Measurements from ENCODE around the gene ITPR3. TPM values are rescaled to one million over a fixed set of nuclear protein-coding genes. Genes with fewer than 3 reads are reported as not detected.

ITPR3 gene
- total RNA-seq, 4 donors from 2014 or later: 139 to 250 (median 182) TPM

DNA sequence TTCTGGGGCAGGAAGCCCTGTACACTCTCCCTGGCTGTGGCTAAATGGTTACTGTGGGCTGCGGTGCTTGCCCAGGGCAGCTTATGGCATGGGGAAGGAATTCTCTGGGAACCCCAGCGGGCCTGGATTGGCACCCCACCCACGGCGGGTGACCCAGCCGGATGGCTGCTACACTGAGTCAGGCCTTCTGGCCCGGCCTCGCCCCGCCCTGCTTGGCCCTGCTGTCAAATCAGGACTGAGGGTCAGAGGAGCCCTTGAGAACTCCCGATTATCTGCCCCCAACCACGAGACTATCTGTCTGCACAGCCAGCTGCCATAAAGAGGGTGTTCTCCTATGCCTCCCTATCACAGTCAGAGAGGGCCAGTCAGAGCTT is 7.3 kb upstream of the ITPR3 start:
- H3K4me3 ChIP-seq: no peak overlapping the region
- no peak for TF ChIP-seq POLR2A (IDR thresholded peaks at IDR 0.05)
- TF ChIP-seq, protein P1, sequence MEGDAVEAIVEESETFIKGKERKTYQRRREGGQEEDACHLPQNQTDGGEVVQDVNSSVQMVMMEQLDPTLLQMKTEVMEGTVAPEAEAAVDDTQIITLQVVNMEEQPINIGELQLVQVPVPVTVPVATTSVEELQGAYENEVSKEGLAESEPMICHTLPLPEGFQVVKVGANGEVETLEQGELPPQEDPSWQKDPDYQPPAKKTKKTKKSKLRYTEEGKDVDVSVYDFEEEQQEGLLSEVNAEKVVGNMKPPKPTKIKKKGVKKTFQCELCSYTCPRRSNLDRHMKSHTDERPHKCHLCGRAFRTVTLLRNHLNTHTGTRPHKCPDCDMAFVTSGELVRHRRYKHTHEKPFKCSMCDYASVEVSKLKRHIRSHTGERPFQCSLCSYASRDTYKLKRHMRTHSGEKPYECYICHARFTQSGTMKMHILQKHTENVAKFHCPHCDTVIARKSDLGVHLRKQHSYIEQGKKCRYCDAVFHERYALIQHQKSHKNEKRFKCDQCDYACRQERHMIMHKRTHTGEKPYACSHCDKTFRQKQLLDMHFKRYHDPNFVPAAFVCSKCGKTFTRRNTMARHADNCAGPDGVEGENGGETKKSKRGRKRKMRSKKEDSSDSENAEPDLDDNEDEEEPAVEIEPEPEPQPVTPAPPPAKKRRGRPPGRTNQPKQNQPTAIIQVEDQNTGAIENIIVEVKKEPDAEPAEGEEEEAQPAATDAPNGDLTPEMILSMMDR (IDR thresholded peaks at IDR 0.05): no peak
- H3K9me3 ChIP-seq: no peaks in the 10 kb centered on the region
- no peak for DNase-seq
- H3K27ac ChIP-seq: no peak overlapping the region
- no peaks in the 10 kb centered on the region for H3K36me3 ChIP-seq
- no peaks in the 10 kb centered on the region for H3K27me3 ChIP-seq
- H3K4me1 ChIP-seq: peaks cover 0 to 8% (median 0%) of the 10 kb centered on the region in 4 donors

DNA sequence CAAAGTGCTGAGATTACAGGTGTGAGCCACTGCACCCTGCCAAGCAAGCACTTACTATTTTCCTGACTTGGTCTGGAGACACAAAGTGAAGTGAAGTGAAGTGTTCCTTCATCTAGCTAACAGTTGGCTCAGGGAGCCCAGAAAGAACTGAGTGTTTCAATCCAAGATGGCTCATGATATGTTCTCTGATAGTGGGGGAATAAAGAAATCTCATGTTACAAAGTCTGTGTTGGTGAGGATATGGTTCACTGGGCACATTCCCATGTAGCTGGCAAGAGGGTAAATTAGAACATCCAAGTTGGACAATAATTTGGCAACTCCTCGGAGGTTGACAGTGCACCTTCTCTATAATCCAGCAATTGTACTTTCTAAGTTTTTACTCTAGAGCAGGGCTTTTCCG is 5.0 kb upstream of the ITPR3 start:
- Histone ChIP-seq H3K36me3 (no peaks in the 10 kb centered on the region), H3K9me3 (no peaks in the 10 kb centered on the region), H3K27ac (no peak overlapping the region), H3K27me3 (no peaks in the 10 kb centered on the region), H3K4me1 (peaks cover 0 to 14% (median 0%) of the 10 kb centered on the region in 4 donors), H3K4me3 (no peak overlapping the region)
- DNase-seq: no peak
- TF ChIP-seq, protein P1 (IDR thresholded peaks at IDR 0.05): no peak
- no peak for TF ChIP-seq POLR2A (IDR thresholded peaks at IDR 0.05)

DNA sequence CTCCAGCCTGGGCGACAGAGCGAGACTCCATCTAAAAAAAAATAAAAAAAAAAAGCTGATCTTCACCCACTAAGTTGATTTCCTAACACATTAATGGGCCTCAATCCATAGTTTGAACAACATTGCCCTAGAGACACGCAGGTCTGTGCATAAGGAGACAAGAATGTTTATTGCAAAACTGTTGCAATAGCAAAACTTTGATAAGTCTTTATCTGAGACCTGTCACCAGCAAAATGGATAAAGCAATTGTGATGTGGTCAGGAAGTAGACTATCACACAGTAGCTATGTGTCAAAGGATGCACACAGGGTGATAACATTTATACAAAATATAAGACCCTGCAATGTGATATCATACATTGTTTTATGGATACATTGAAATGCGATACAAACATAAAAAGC is 4.2 kb upstream of the ITPR3 start:
- Histone ChIP-seq H3K27ac (no peak overlapping the region), H3K4me1 (peaks cover 0 to 14% (median 0%) of the 10 kb centered on the region in 4 donors), H3K36me3 (no peaks in the 10 kb centered on the region), H3K9me3 (no peaks in the 10 kb centered on the region), H3K4me3 (no peak overlapping the region), H3K27me3 (no peaks in the 10 kb centered on the region)
- TF ChIP-seq POLR2A (IDR thresholded peaks at IDR 0.05): no peak
- TF ChIP-seq, protein P1 (IDR thresholded peaks at IDR 0.05): no peak
- DNase-seq: no peak

DNA sequence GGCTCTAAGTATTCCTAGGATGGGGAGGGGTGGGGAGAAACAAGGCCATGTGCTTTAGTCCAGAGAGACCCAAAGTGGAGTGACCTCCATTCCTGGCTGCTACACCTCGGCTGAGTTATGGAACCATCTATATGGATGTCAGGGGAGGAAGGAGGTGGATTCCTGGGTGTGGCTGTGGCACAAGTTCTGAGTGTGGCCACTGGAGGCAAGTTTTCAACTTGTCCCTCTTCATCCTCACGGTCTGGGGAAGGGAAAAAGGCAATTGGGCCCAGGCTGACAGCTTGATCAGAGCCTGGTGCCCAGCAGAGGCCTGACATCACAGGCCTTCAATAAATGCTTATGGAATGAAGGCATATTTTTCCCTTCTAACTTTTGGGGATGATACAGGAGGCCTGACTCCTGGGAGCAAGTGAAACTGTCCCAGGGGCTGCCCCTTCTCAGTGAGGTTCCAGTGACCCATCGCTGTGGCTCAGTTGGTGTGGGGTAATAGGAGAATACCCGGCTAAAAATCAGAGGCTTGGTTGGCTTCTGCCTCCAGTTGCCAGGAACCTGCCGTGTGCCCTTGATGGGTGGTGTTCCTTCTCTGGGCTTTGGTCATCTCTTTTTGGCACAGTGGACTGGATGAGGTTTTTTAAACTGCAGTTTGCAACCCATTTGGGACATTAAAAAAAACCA is 1.8 kb upstream of the ITPR3 start:
- no peak for DNase-seq
- no peak overlapping the region for H3K4me3 ChIP-seq
- H3K9me3 ChIP-seq: no peaks in the 10 kb centered on the region
- no peaks in the 10 kb centered on the region for H3K27me3 ChIP-seq
- peak overlapping the region in 3 of 4 donors; percentile 93 to 95 (median 95) for H3K27ac ChIP-seq
- no peak for TF ChIP-seq POLR2A (IDR thresholded peaks at IDR 0.05)
- TF ChIP-seq, protein P1 (IDR thresholded peaks at IDR 0.05): peak in 3 of 6 experiments; percentile 22 to 31 (median 25)
- H3K4me1 ChIP-seq: peaks cover 0 to 33% (median 8%) of the 10 kb centered on the region in 4 donors
- no peaks in the 10 kb centered on the region for H3K36me3 ChIP-seq

DNA sequence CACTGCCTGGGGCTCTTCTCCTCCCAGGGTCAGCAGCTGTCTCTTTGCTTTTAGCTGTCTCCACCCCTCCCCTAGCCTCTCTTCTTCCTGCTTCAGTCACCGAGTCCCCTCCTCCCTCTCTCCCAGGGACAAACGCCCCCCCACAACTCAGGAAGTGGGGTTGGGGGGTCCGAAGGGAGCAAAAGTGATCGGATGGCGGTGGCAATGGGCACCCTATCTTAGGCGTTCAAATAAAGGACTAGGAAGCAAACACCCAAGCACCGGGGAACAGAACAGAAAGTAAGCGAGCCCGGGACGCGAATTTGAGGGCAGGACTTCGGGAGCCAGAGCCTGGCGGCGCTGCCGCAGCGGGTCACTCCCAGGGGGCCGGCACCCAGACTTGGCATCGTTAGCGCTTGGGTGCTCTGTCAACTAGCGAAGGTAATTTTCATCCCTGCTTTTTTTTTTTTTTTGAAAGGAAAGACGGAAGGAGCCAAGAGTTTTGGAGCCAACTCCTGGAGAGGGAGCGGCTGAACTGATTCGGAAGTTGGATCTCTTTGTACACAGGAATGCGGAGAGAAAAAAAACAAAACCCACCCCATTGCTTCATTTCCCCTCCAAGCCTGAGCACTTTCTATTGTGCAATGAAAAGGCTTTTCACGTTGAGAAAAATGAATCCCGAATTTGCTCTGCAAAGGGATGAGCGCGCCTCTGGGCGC is 815 bp upstream of the ITPR3 start:
- peaks cover 0 to under 1% (median 0%) of the 10 kb centered on the region in 3 donors for H3K36me3 ChIP-seq
- H3K4me3 ChIP-seq: peak overlapping the region; percentile 78 to 95 (median 84)
- no peaks in the 10 kb centered on the region for H3K27me3 ChIP-seq
- H3K9me3 ChIP-seq: no peaks in the 10 kb centered on the region
- TF ChIP-seq, protein P1 (IDR thresholded peaks at IDR 0.05): no peak
- TF ChIP-seq POLR2A (IDR thresholded peaks at IDR 0.05): peak in 1 of 2 donors; percentile 9
- H3K4me1 ChIP-seq: peaks cover 0 to 43% (median 8%) of the 10 kb centered on the region in 4 donors
- DNase-seq: peak; percentile 47 to 76 (median 71)
- peak overlapping the region; percentile 93 to 97 (median 95) for H3K27ac ChIP-seq

All from Peyer's patch (tissue), 4 donors.